A549 (cell line): ENCODE data around the gene CHTF18. TPM values are rescaled to one million over a fixed set of nuclear protein-coding genes. Genes with fewer than 3 reads are reported as not detected.

Experiments
- ATAC-seq, 2 experiments: fragments of 200-7000 bp in 1 of 2; fragments of >200 bp in 1 of 2; cut with Nextera tagmentation in 1 of 2; cut with Tn5 transposase in 1 of 2; 3 replicates each; pipeline versions ENCODE4 v1.8.0 to v1.9.1; 2018 to 2020; ENCODE audit warnings: mild to moderate bottlenecking in 1 of 2, moderate library complexity in 1 of 2
- CTCF ChIA-PET: fragments of 300-600 bp; sonication (Branson Sonifier 250); formaldehyde crosslinking; extraction: SDS; loops from one replicate; lab custom pipeline; 2021; ENCODE audit warnings: antibody characterized with exemption, inconsistent platforms; lab: Yijun Ruan, JAX
- POLR2A ChIA-PET: fragments of 350-600 bp; formaldehyde crosslinking; extraction: SDS; loops from one replicate; lab custom pipeline; 2021; ENCODE audit warnings: antibody characterized with exemption, inconsistent platforms; lab: Yijun Ruan, JAX
- DNase-seq, 2 experiments: peaks; one replicate each; pipeline versions ENCODE4 v3.0.0 to v3.0.0-alpha.2; 2011 to 2016; ENCODE audit warnings: low read depth in 1 of 2, low spot score in 1 of 2
- FAIRE-seq: peaks from 2 replicates; lab custom pipeline; 2011; peaks lifted over from hg19 to GRCh38; lab: Jason Lieb, UNC
- H3K27ac ChIP-seq, 2 experiments: fragments of >200 bp; sonication (Bioruptor Twin); formaldehyde crosslinking; 3 replicates each; pipeline ENCODE4 v1.5.1; 2016 to 2017
- H3K4me1 ChIP-seq: fragments of >200 bp; sonication (Bioruptor Twin); formaldehyde crosslinking; 3 replicates; pipeline ENCODE4 v1.6.1; 2016
- H3K4me2 ChIP-seq: fragments of >200 bp; sonication (Bioruptor Twin); formaldehyde crosslinking; 3 replicates; pipeline ENCODE4 v1.6.1; 2016
- H3K4me3 ChIP-seq: fragments of >200 bp; sonication (Bioruptor Twin); formaldehyde crosslinking; 3 replicates; pipeline ENCODE4 v1.5.1; 2016
- H3K9me3 ChIP-seq: fragments of >200 bp; sonication (Bioruptor Twin); formaldehyde crosslinking; 3 replicates; pipeline ENCODE4 v1.6.1; 2016
- BHLHE40 ChIP-seq: IDR thresholded peaks from 2 replicates; pipeline ENCODE4 v1.6.1; 2012; ENCODE audit warnings: low read depth, low read length, inconsistent platforms
- CHD2 ChIP-seq: fragments of 150-350 bp; IDR thresholded peaks from 2 replicates; pipeline ENCODE4 v1.6.1; 2014; ENCODE audit warnings: low read length; ENCODE audit not compliant: partially characterized antibody
- E2F6 ChIP-seq: IDR thresholded peaks from 2 replicates; pipeline ENCODE4 v1.6.1; 2012; ENCODE audit warnings: low read depth, borderline replicate concordance
- ELK1 ChIP-seq: fragments of 150-350 bp; IDR thresholded peaks from 2 replicates; pipeline ENCODE4 v1.6.1; 2014; ENCODE audit warnings: low read depth, mild to moderate bottlenecking, low read length
- ESRRA ChIP-seq: fragments of 150-350 bp; IDR thresholded peaks from 2 replicates; pipeline ENCODE4 v1.6.1; 2014; ENCODE audit warnings: mild to moderate bottlenecking, low read length, borderline replicate concordance
- FOSL2 ChIP-seq, 2 experiments: fragments of 450-650 bp in 1 of 2; fragments of >200 bp in 1 of 2; sonication (Bioruptor Twin) in 1 of 2; formaldehyde crosslinking; IDR thresholded peaks; 2 replicates each; pipeline versions ENCODE4 v1.5.0 to v1.6.1; 2016 to 2020; ENCODE audit warnings: mild to moderate bottlenecking in 1 of 2, moderate library complexity in 1 of 2
- FOXS1 ChIP-seq: fragments of 250-450 bp; sonication (Bioruptor Pico); IDR thresholded peaks from 2 replicates; pipeline ENCODE4 v1.5.0; 2020; ENCODE audit warnings: mild to moderate bottlenecking, moderate library complexity
- GATA3 ChIP-seq: IDR thresholded peaks from 2 replicates; pipeline ENCODE4 v1.6.1; 2012; ENCODE audit warnings: borderline replicate concordance
- HEYL ChIP-seq: fragments of 250-450 bp; sonication (Bioruptor Pico); IDR thresholded peaks from 2 replicates; pipeline ENCODE4 v1.8.0; 2021; ENCODE audit warnings: mild to moderate bottlenecking, moderate library complexity
- HMGXB4 ChIP-seq: fragments of 250-450 bp; sonication (Bioruptor Pico); IDR thresholded peaks from 2 replicates; pipeline ENCODE4 v1.5.0; 2021; ENCODE audit warnings: mild to moderate bottlenecking, moderate library complexity, borderline replicate concordance
- HOXB13 ChIP-seq: fragments of 250-450 bp; sonication (Bioruptor Pico); IDR thresholded peaks from 2 replicates; pipeline ENCODE4 v1.5.0; 2020; ENCODE audit warnings: low read depth, mild to moderate bottlenecking, moderate library complexity
- KDM5A ChIP-seq: fragments of 200-600 bp; sonication (generic); IDR thresholded peaks from 2 replicates; pipeline ENCODE4 v1.6.1; 2016; ENCODE audit warnings: antibody characterized with exemption, mild to moderate bottlenecking
- MAFK ChIP-seq: fragments of 450-650 bp; IDR thresholded peaks from 2 replicates; pipeline ENCODE4 v1.6.1; 2014; ENCODE audit not compliant: partially characterized antibody
- NFE2L2 ChIP-seq: fragments of 150-350 bp; conservative IDR thresholded peaks from 2 replicates; pipeline ENCODE4 v1.6.1; 2014; ENCODE audit warnings: low read length
- NPAS2 ChIP-seq: fragments of 250-450 bp; sonication (Bioruptor Pico); IDR thresholded peaks from 2 replicates; pipeline ENCODE4 v1.8.0; 2022; ENCODE audit warnings: mild to moderate bottlenecking, moderate library complexity, borderline replicate concordance
- NR3C1 ChIP-seq: fragments of >200 bp; sonication (Bioruptor Twin); formaldehyde crosslinking; IDR thresholded peaks from 3 replicates; pipeline ENCODE4 v1.6.1; 2017
- POLR2A ChIP-seq: IDR thresholded peaks from 2 replicates; pipeline ENCODE4 v1.6.1; 2012; ENCODE audit warnings: mild to moderate bottlenecking, low read length
- POLR2AphosphoS2 ChIP-seq: conservative IDR thresholded peaks from 2 replicates; pipeline ENCODE4 v1.6.1; 2012; ENCODE audit warnings: low read length, improper control_type of control experiment, inconsistent platforms
- RFX5 ChIP-seq: fragments of 450-650 bp; IDR thresholded peaks from 2 replicates; pipeline ENCODE4 v1.7.1; 2014; ENCODE audit warnings: antibody characterized with exemption, mild to moderate bottlenecking, moderate library complexity
- USF2 ChIP-seq: fragments of 450-650 bp; IDR thresholded peaks from 2 replicates; pipeline ENCODE4 v1.6.1; 2014; ENCODE audit warnings: antibody characterized with exemption
- ZSCAN20 ChIP-seq: fragments of 250-450 bp; sonication (Bioruptor Pico); IDR thresholded peaks from 2 replicates; pipeline ENCODE4 v1.8.0; 2022; ENCODE audit warnings: mild to moderate bottlenecking, moderate library complexity
- WGBS: methylation state at CpG from one replicate; pipeline ENCODE4 v1.1.6; 2017; ENCODE audit errors: missing lambda C conversion rate; 5-methylcytosine and 5-hydroxymethylcytosine counted together
- polyA plus RNA-seq, 4 experiments: library from polyadenylated mRNA; depleted of rRNA in 3 of 4; stranded (reverse); fragments of >200 nt; fragmentation: RNase III in 1 of 4; extraction: RNeasy Plus Mini Kit Qiagen cat#74134 plus additional on column Dnase treatment in 1 of 4; gene quantifications; 2 replicates in 3 of 4; 3 replicates in 1 of 4; pipeline ENCODE4 v1.2.3, GENCODE V29; 2011 to 2017

The CHTF18 gene
- polyA plus RNA-seq, 2 of the 4 experiments (the other 2 are of a cell fraction): 4.8 to 36.7 TPM

- 70% methylated on average over 22 of the region's 22 CpGs for WGBS
- H3K4me2 ChIP-seq: peak overlapping the region; percentile 99
- CTCF ChIA-PET: interaction anchor here (0.6 to 5.4 kb wide), 15 partner anchors 9 to 287 kb away, joined by 3 to 91 read pairs (median 4); partner anchors contain the start of gene SOX8
- ATAC-seq (no peak), FAIRE-seq (no peak), DNase-seq (no peak)
- peaks cover 3% of the 10 kb centered on the region; the same call in 1 of the 3 replicates for H3K9me3 ChIP-seq
- H3K27ac ChIP-seq: peak overlapping the region in 1 of 2 experiments; percentile 80; a peak in 4 of 6 replicates
- H3K4me1 ChIP-seq: peaks cover 11% of the 10 kb centered on the region; the same call in 2 of the 3 replicates
- POLR2A ChIA-PET: no interaction called here
- peak overlapping the region; percentile 43; the same call in 1 of the 3 replicates for H3K4me3 ChIP-seq
- TF ChIP-seq FOSL2 (IDR thresholded peaks at IDR 0.05) (no peak), FOSL2 (CRISPR knock-in tag; IDR thresholded peaks at IDR 0.05) (no peak), ELK1 (no peak), E2F6 (0 out of 2 replicates have a peak, but pooled peaks have one; percentile 7), NFE2L2 (no peak)
Measured at GRCh38 chr16:813916-814412, 25.5 kb downstream of the CHTF18 start.

- Histone ChIP-seq H3K4me3 (no peak overlapping the region), H3K9me3 (peaks cover 3% of the 10 kb centered on the region; the same call in 1 of the 3 replicates), H3K27ac (no peak overlapping the region), H3K4me1 (peaks cover 11% of the 10 kb centered on the region; the same call in 2 of the 3 replicates), H3K4me2 (no peak overlapping the region)
- POLR2A ChIA-PET: no interaction called here
- TF ChIP-seq GATA3 (no peak), ESRRA (no peak), KDM5A (no peak), POLR2AphosphoS2 (no peak), NR3C1 (no peak), HMGXB4 (CRISPR knock-in tag) (no peak), ZSCAN20 (CRISPR knock-in tag) (no peak), NPAS2 (CRISPR knock-in tag) (no peak), RFX5 (no peak), POLR2A (no peak), E2F6 (no peak), ELK1 (no peak), USF2 (no peak), MAFK (no peak), CHD2 (no peak), HEYL (CRISPR knock-in tag) (no peak), FOXS1 (CRISPR knock-in tag) (no peak), BHLHE40 (no peak), HOXB13 (CRISPR knock-in tag) (no peak)
- no peak for DNase-seq
- 75% methylated on average over 9 of the region's 9 CpGs for WGBS
- ATAC-seq: no peak
- CTCF ChIA-PET: interaction anchor here (0.5 to 5.4 kb wide), 14 partner anchors 10 to 970 kb away, joined by 3 to 91 read pairs (median 4); partner anchors contain the start of gene GNG13
- FAIRE-seq: no peak
Measured at GRCh38 chr16:814974-815373, 26.6 kb downstream of the CHTF18 start.
